Activated T-cell treated with anti-CD3 and anti-CD28 coated beads for 24 hours (primary cell): ENCODE measurements around the gene NLGN1.

Experiments
- DNase-seq: peaks from one replicate; pipeline ENCODE4 v3.0.0-alpha.2; 2020; ENCODE audit warnings: low read depth

The NLGN1 gene

GRCh38 chr3:173905381-173905780 is 507.8 kb downstream of the NLGN1 start:
- DNase-seq, result no peak

GRCh38 chr3:173911446-173911845 is 513.9 kb downstream of the NLGN1 start:
- no peak for DNase-seq

GRCh38 chr3:173912126-173912525 is 514.6 kb downstream of the NLGN1 start:
- DNase-seq, result no peak

- DNase-seq, result no peak
These were observed 515.9 kb downstream of the NLGN1 start for GRCh38 chr3:173913397-173913796.

- DNase-seq, result no peak
These were observed 516.5 kb downstream of the NLGN1 start for GRCh38 chr3:173913974-173914421.

GRCh38 chr3:173916799-173917198 is 519.3 kb downstream of the NLGN1 start:
- DNase-seq, result no peak

- DNase-seq, result no peak
These were observed 522.8 kb downstream of the NLGN1 start for GRCh38 chr3:173920386-173920785.

- DNase-seq, result no peak
These were observed 524.2 kb downstream of the NLGN1 start for GRCh38 chr3:173921732-173922131.

GRCh38 chr3:173923204-173923603 is 525.7 kb downstream of the NLGN1 start:
- no peak for DNase-seq

GRCh38 chr3:173930251-173930650 is 532.7 kb downstream of the NLGN1 start:
- DNase-seq, result no peak

GRCh38 chr3:173932624-173933023 is 535.1 kb downstream of the NLGN1 start:
- no peak for DNase-seq

GRCh38 chr3:173933113-173933512 is 535.6 kb downstream of the NLGN1 start:
- no peak for DNase-seq

GRCh38 chr3:173936316-173936715 is 538.8 kb downstream of the NLGN1 start:
- DNase-seq, result no peak

GRCh38 chr3:173938159-173938558 is 540.6 kb downstream of the NLGN1 start:
- no peak for DNase-seq

- no peak for DNase-seq
These were observed 541.1 kb downstream of the NLGN1 start for GRCh38 chr3:173938616-173939015.

- no peak for DNase-seq
These were observed 541.8 kb downstream of the NLGN1 start for GRCh38 chr3:173939331-173939730.

GRCh38 chr3:173943264-173943663 is 545.7 kb downstream of the NLGN1 start:
- no peak for DNase-seq

GRCh38 chr3:173945170-173945569 is 547.6 kb downstream of the NLGN1 start:
- DNase-seq, result no peak

GRCh38 chr3:173945806-173946205 is 548.3 kb downstream of the NLGN1 start:
- no peak for DNase-seq

GRCh38 chr3:173954647-173955046 is 557.1 kb downstream of the NLGN1 start:
- DNase-seq, result no peak

GRCh38 chr3:173957646-173958045 is 560.1 kb downstream of the NLGN1 start:
- no peak for DNase-seq

- no peak for DNase-seq
These were observed 561.3 kb downstream of the NLGN1 start for GRCh38 chr3:173958805-173959204.

GRCh38 chr3:173970281-173970680 is 572.7 kb downstream of the NLGN1 start:
- DNase-seq, result no peak

GRCh38 chr3:173976281-173976680 is 578.7 kb downstream of the NLGN1 start:
- DNase-seq, result no peak

- DNase-seq, result no peak
These were observed 580.2 kb downstream of the NLGN1 start for GRCh38 chr3:173977747-173978146.
